Measurements from ENCODE around the gene EML6. TPM values are rescaled to one million over a fixed set of nuclear protein-coding genes. Genes with fewer than 3 reads are reported as not detected.

The EML6 gene
- total RNA-seq, 1 experiment from 2014 or later: 5.2 TPM

DNA sequence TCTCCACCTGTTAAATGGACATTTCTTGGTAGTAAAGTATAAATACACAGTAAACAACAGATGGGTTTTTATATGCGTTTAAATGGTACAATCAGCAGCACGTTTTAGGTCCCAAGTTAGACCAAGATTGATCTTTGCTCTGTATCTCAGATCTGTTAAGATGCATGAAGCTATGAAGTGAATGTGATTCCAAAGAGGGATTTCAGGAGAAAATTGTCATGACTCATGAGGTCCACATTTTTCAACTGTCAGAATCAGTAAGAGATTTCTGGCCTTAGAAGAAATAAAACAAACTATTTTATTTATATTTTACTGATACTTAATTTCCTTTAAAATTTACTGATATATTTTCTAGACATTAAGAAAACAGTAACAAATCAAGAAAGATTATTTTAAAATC, 142.7 kb downstream of the EML6 start:
- Histone ChIP-seq H3K27me3 (replicated peaks; ENCODE audit: control insufficient read depth, insufficient read depth, low read length) (no peaks in the 10 kb centered on the region), H3K36me3 (ENCODE audit: control insufficient read depth, insufficient read depth, low read length) (no peaks in the 10 kb centered on the region), H3K4me3 (ENCODE audit: low read depth, low read length) (no peak overlapping the region), H3K9me3 (no peaks in the 10 kb centered on the region), H3K4me1 (no peaks in the 10 kb centered on the region)
- no peak for DNase-seq
- ChIA-PET CTCF (no interaction called here), POLR2A (no interaction called here)
- H3K4me1 Mint-ChIP-seq (ENCODE audit: low read depth, unreplicated experiment): no peaks in the 10 kb centered on the region
- H3K27me3 Mint-ChIP-seq (ENCODE audit: insufficient read depth, unreplicated experiment): no peaks in the 10 kb centered on the region
- H3K9me3 Mint-ChIP-seq (ENCODE audit: unreplicated experiment): no peaks in the 10 kb centered on the region
- intact Hi-C loops (cut with micrococcal nuclease; ENCODE audit: unreplicated experiment): no loop called here
- H3K4me3 Mint-ChIP-seq (ENCODE audit: unreplicated experiment): no peak overlapping the region
- no TSS peak for BruUV-seq (replicated peaks)
- no peak overlapping the region for H3K27ac Mint-ChIP-seq (ENCODE audit: unreplicated experiment)
- TF ChIP-seq, protein P1, sequence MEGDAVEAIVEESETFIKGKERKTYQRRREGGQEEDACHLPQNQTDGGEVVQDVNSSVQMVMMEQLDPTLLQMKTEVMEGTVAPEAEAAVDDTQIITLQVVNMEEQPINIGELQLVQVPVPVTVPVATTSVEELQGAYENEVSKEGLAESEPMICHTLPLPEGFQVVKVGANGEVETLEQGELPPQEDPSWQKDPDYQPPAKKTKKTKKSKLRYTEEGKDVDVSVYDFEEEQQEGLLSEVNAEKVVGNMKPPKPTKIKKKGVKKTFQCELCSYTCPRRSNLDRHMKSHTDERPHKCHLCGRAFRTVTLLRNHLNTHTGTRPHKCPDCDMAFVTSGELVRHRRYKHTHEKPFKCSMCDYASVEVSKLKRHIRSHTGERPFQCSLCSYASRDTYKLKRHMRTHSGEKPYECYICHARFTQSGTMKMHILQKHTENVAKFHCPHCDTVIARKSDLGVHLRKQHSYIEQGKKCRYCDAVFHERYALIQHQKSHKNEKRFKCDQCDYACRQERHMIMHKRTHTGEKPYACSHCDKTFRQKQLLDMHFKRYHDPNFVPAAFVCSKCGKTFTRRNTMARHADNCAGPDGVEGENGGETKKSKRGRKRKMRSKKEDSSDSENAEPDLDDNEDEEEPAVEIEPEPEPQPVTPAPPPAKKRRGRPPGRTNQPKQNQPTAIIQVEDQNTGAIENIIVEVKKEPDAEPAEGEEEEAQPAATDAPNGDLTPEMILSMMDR (IDR thresholded peaks at IDR 0.05; ENCODE audit: insufficient read depth in 1 of 2, low read depth in 1 of 2, low read length in 1 of 2, severe bottlenecking in 1 of 2, unreplicated experiment in 1 of 2): no peak
- no peaks in the 10 kb centered on the region for H3K36me3 Mint-ChIP-seq (ENCODE audit: insufficient read depth, unreplicated experiment)

DNA sequence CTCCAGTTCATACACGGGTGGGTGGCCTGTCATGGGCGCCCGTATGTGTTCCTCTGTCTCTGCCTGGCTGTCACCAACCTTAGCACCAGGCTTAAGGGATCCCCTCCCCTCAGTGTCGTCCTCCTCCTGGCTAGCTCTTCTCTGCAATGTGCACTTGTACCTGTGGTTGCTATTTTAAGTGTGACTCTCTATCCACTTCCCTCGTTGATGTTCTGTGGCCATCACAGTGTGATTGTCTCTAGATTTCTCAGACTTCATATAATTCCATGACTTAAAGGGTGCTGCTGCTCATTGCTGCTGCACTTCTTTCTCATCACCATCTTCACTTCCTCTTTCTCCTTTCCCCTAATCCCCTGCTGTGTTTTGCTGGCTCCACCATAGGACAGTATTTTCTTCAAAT, 143.4 kb downstream of the EML6 start:
- CTCF ChIA-PET: no interaction called here
- POLR2A ChIA-PET: no interaction called here

DNA sequence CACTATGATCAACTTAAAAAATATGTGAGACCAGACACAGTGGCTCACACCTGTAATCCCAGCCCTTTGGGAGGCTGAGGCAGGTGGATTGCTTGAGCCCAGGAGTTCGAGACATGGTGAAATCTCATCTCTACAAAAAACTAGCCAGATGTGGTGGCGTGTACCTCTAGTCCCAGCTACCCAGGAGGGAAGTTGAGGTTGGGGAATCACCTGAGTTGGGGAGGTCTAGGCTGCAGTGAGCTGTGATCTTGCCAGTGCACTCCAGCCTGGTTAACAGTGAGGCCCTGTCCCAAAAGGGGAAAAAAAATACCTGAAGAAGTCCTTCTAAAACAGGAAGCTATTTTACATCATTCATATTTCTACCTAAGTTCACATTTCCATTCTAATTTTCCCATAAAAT, 144.0 kb downstream of the EML6 start:
- H3K27ac Mint-ChIP-seq (ENCODE audit: unreplicated experiment): no peak overlapping the region
- no TSS peak for BruUV-seq (replicated peaks)
- intact Hi-C loops (cut with micrococcal nuclease; ENCODE audit: unreplicated experiment): no loop called here
- H3K36me3 Mint-ChIP-seq (ENCODE audit: insufficient read depth, unreplicated experiment): no peaks in the 10 kb centered on the region
- H3K4me3 Mint-ChIP-seq (ENCODE audit: unreplicated experiment): no peak overlapping the region
- ChIA-PET POLR2A (no interaction called here), CTCF (no interaction called here)
- peaks cover 9% of the 10 kb centered on the region for H3K4me1 Mint-ChIP-seq (ENCODE audit: low read depth, unreplicated experiment)
- H3K27me3 Mint-ChIP-seq (ENCODE audit: insufficient read depth, unreplicated experiment): no peaks in the 10 kb centered on the region
- no peak for DNase-seq
- no peaks in the 10 kb centered on the region for H3K27me3 ChIP-seq (replicated peaks; ENCODE audit: control insufficient read depth, insufficient read depth, low read length)
- H3K36me3 ChIP-seq (ENCODE audit: control insufficient read depth, insufficient read depth, low read length): no peaks in the 10 kb centered on the region
- no peaks in the 10 kb centered on the region for H3K9me3 ChIP-seq
- no peaks in the 10 kb centered on the region for H3K9me3 Mint-ChIP-seq (ENCODE audit: unreplicated experiment)
- TF ChIP-seq, protein P1 (IDR thresholded peaks at IDR 0.05; ENCODE audit: insufficient read depth in 1 of 2, low read depth in 1 of 2, low read length in 1 of 2, severe bottlenecking in 1 of 2, unreplicated experiment in 1 of 2): no peak
- peaks cover 6% of the 10 kb centered on the region; the same call in 1 of the 2 replicates for H3K4me1 ChIP-seq
- no peak overlapping the region for H3K4me3 ChIP-seq (ENCODE audit: low read depth, low read length)

More for the DNA sequence above, 143.4 kb downstream of the EML6 start:
- intact Hi-C loops (cut with micrococcal nuclease; ENCODE audit: unreplicated experiment): no loop called here
- DNase-seq: no peak
- BruUV-seq (replicated peaks): no TSS peak
- TF ChIP-seq, protein P1 (IDR thresholded peaks at IDR 0.05; ENCODE audit: insufficient read depth in 1 of 2, low read depth in 1 of 2, low read length in 1 of 2, severe bottlenecking in 1 of 2, unreplicated experiment in 1 of 2): no peak
- H3K27me3 ChIP-seq (replicated peaks; ENCODE audit: control insufficient read depth, insufficient read depth, low read length): no peaks in the 10 kb centered on the region
- no peaks in the 10 kb centered on the region for H3K36me3 ChIP-seq (ENCODE audit: control insufficient read depth, insufficient read depth, low read length)
- no peaks in the 10 kb centered on the region for H3K36me3 Mint-ChIP-seq (ENCODE audit: insufficient read depth, unreplicated experiment)
- 0 out of 2 replicates have a peak, but pooled peaks cover 6% of the 10 kb centered on the region for H3K4me1 ChIP-seq
- H3K4me3 Mint-ChIP-seq (ENCODE audit: unreplicated experiment): no peak overlapping the region
- H3K9me3 ChIP-seq: no peaks in the 10 kb centered on the region
- H3K27me3 Mint-ChIP-seq (ENCODE audit: insufficient read depth, unreplicated experiment): no peaks in the 10 kb centered on the region
- H3K4me1 Mint-ChIP-seq (ENCODE audit: low read depth, unreplicated experiment): peaks cover 5% of the 10 kb centered on the region
- no peak overlapping the region for H3K27ac Mint-ChIP-seq (ENCODE audit: unreplicated experiment)
- H3K4me3 ChIP-seq (ENCODE audit: low read depth, low read length): no peak overlapping the region
- no peaks in the 10 kb centered on the region for H3K9me3 Mint-ChIP-seq (ENCODE audit: unreplicated experiment)

All from Caco-2 (cell line).